HG02623 (cell line): ENCODE measurements around the gene GIGYF1.
"Not testable (repeated sequence)": the region's sequence is repeated elsewhere in the genome, so short reads cannot be mapped to it uniquely, and the experiment has no call there.

ENCODE experiments used
- ATAC-seq: cut with Tn5 transposase; IDR thresholded peaks from one replicate; pipeline ENCODE4 v1.9.1; 2021; ENCODE audit warnings: moderate library complexity; ENCODE audit not compliant: unreplicated experiment

Gene GIGYF1

DNA sequence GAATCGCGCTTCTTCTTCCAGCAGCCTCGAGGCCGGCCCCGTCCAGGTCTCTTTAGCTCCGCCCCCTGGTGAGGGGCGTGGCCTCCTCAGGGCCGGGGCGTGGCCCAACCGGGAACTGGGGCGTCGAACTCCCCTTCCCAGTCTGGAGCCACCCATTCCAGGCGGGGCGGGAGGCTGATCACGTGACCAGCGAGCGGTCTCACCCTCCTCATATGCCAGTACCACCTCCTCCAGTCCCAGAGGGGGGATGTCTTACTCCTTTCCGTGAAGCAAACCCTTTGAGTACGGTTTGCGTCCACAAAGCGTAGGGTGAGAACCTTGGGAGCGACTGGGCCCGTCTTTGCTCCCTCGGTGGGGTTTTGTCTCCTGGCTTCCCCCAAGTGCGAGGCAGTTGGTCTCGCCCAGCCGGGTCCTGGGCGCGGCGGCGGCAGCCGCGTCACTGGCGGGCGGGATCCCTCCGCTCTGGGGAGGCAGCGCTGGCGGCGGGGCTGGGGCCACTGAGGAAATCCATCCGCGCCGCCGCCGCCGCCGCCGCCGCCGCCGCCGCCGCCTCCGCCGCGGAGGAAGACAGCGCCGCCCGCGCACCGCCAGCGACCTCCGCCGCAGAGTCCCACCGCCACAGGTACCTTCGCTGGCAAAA is 20.6 kb downstream of the GIGYF1 start, which contains the start of gene GNB2:
Gene GNB2, plus strand, starts transcription at position 439 of the 640 bp plus-strand sequence. CDS start 2,526 bp downstream, outside the sequence.
- peak; percentile 74 for ATAC-seq

DNA sequence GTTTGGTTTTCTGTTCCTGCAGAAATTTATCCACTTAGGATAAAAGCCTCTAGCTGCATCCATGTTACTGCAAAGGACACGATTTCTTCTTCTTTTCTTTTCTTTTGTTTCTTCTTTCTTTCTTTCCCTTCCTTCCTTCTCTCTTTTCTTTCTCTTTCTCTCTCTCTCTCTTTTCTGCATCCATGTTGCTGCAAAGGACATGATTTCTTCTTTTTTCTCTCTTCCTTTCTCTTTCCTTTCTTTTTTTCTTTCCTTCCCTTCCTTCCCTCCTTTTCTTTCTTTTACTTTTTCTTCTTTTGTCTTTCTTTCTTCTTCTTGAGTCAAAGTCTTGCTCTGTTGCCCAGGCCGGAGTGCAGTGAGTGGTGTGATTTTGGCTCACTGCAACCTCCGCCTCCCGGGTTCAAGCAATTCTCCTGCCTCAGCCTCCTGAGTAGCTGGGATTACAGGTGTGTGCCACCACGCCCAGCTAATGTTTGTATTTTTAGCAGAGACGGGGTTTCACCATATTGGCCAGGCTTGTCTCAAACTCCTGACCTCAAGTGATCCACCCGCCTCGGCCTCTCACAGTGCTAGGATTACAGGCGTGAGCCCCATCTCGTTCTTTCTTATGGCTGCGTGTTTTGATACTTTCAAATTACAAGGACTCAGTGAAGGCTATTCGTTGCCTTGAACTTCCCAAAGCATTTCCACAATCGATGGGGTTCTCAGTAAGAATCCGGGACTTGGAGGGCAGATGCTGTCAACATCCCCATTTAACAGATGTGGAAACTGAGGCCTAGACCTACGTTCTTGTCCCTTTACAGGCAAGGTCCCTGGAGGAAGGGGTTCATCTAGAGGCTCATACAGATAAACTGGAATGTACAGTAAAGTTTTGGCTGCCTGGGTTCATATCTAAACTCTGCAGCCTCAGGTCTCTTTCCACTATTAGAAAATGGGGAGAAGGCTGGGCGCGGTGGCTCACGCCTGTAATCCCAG is 22.4 kb downstream of the GIGYF1 start:
- no peak for ATAC-seq

GRCh38 chr7:100670074-100670473 is 24.0 kb downstream of the GIGYF1 start:
- no peak for ATAC-seq

GRCh38 chr7:100669106-100669505 is 24.9 kb downstream of the GIGYF1 start:
- not testable (repeated sequence) for ATAC-seq

GRCh38 chr7:100668069-100668449 is 26.0 kb downstream of the GIGYF1 start:
- ATAC-seq: no peak

DNA sequence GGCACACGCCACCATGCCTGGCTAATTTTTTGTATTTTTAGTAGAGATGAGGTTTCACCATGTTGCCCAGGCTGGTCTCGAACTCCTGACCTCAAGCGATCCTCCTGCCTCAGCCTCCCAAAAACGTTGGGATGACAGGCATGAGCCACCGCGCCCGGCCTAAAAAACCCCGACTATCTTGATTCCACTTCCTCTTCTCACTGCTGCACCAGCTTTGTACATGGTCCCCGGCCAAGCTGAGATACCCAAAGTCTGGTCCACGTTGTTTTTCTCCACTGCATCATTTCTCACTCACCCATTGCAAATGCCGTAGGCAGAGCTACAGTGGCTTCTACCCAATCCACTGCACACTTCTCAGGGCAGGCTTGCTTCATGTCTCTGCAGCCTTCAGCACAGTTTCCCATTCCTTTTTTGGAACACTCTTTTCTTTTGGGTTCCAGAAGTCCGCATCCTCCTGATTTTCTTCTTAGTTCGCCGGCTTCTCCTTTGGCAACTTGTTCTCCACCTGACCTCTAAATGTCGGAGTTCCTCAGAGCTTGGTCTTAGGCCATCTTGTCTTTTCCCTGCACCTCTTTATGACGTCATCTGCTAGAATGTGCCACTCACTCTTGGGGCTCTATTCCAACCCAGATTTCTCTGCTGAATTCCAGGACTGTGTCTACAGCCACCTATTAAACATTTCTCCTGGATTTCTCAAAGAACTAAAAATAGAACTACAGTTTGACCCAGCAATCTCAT is 26.6 kb downstream of the GIGYF1 start:
- ATAC-seq: no peak

DNA sequence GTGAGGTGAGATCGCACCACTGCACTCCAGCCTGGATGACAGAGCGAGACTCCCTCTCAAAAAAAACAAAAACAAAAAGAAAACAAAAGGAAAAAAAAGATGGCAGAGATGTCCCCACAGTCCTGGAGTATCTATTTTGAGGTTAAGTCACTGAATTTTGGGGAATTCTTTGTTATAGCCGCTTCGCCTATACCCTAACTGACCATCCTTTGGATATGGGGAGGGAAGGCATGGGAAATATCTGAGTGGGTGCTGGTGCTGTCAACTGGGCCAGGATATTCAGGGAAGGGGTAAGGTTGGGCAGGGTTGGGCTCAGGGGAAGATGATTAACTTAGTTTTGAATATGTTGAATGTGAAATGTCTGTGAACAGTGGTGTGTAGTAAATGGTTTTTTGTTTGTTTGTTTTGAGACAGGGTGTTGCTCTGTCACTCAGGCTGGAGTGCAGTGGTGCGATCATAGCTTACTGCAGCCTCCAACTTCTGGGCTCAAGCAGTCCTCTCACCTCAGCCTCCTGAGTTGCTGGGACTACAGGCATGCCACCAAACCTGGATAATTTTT is 28.8 kb downstream of the GIGYF1 start:
- no peak for ATAC-seq

- not testable (repeated sequence) for ATAC-seq
Measured at GRCh38 chr7:100662194-100662776, 31.8 kb downstream of the GIGYF1 start.

DNA sequence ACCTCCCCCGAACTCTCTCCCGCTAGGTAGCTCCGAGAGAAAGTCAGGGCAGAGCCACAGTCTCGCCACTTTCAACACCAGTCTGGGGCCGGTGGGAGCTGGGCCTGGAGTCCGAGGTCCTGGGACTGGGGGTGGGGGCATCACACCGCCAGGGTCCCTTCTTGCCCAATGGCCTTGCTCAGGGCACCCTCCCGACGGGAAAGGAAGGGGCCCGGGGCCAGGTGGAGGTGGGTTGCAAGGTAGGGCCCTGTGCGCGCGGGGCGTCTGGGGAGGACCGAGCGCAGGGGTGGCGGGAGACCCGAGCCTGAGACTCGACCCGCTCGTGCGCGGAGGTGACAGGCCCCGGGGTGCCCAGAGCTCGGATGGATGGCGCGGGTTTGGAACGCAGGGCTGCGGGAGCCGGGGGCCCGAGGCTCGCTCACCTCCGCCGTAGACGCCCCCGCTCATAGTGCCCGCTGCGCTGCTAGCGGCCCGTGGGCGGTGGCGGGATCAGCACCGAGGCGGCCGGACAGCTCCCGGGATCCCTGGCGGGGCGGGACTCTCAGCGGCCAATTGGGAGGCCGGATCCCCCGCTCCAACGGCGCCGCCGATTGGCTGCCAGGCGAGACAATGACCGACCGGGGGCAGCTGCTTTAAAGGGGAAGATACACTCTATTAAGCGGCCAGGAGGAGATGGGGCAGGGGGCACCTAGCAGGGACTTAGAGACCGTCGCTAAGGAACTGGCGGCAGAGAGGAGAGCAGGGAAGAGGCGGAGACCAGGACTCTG is 38.0 kb downstream of the GIGYF1 start, which contains the start of gene ACTL6B:
Gene ACTL6B, minus strand, starts transcription at position 541 of the 767 bp plus-strand sequence. Its CDS starts 94 bp downstream, at position 447.
- no peak for ATAC-seq

- ATAC-seq: no peak
Measured at GRCh38 chr7:100654908-100655831, 38.9 kb downstream of the GIGYF1 start.

DNA sequence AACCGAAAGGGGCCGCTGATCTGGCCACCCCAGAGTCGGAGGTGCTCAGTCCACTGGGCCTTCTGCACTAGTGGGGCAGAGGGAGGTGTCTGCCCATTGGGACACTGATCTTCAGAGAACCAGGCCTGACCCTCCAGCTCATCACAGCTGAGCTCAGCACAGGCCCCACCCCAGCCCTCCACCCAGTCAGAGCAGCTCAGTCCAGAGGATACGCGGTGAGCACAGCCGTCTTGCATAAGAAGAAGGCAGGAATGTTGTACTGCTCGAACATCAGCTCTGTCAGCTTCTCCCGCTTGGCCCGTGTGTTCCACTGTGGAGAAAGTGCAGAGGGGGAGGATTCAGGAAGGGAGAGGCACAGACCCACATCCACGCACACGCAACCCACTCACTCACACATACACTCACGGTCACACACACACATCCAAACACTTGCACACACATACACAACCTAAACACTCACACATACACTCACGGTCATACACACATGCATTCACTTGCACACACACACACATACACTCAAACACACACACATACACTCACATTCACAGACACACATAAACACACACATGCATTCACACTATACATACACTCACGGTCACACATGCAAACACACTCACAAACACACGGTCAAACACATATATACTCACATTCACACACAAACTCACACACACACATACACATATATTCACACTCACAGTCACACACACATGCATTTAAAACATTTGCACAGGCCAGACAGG is 44.1 kb downstream of the GIGYF1 start:
- ATAC-seq: no peak

DNA sequence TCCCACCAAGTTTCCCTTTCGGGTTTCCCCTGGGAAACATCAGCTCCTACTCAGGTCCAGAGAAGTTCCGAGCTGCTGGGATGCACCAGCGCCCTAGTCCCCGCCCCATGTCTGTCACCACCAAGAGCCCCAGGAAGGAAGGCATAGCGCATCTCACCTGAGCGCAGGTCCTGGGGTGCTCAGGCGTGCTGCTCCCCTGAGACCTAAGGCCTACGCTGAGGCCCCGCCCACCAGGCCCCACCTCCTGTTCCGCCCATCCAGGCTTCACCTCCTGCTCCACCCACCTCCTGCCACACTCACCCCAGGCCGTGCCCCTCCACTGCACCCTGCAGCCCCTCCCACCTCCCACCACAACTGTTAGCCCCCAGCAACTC is 51.5 kb downstream of the GIGYF1 start:
- ATAC-seq: no peak

- no peak for ATAC-seq
Measured at GRCh38 chr7:100641860-100642533, 52.1 kb downstream of the GIGYF1 start.

- no peak for ATAC-seq
Measured at GRCh38 chr7:100641463-100641859, 52.6 kb downstream of the GIGYF1 start, which contains the start of gene TFR2. TSS of gene TFR2 (minus strand) at chr7:100641552. CDS start at chr7:100641509, 43 bp downstream.

- ATAC-seq: no peak
Measured at GRCh38 chr7:100640517-100641440, 53.3 kb downstream of the GIGYF1 start.

DNA sequence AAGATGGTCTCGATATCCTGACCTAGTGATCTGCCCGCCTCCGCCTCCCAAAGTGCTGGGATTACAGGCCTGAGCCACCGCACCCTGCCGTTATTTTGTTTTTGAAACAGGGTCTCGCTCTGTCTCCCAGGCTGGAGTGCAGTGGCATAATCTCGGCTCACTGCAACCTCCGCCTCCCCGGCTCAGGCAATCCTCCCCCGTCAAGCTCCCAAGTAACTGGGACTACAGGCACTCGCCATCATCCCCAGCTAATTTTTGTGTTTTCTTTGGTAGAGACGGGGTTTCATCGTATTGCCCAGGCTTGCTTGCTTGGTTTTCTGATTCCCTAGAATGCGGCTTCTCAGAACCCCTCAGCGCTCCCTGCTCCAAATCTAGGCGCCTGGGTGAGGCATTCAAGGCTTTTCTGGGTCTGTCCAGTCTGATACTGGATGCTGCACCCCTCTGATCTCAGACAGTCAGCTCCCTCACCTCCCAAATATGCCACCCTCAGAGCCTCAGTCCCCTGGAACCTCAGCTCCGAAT is 54.0 kb downstream of the GIGYF1 start:
- ATAC-seq: no peak
